NCI-H1417 (cell line): ENCODE measurements around the gene ACOT11.

Source experiments
- DNase-seq, 3 experiments: peaks; one replicate each; lab custom pipeline; 2025; lab: John Stamatoyannopoulos, UW

The ACOT11 gene

DNA sequence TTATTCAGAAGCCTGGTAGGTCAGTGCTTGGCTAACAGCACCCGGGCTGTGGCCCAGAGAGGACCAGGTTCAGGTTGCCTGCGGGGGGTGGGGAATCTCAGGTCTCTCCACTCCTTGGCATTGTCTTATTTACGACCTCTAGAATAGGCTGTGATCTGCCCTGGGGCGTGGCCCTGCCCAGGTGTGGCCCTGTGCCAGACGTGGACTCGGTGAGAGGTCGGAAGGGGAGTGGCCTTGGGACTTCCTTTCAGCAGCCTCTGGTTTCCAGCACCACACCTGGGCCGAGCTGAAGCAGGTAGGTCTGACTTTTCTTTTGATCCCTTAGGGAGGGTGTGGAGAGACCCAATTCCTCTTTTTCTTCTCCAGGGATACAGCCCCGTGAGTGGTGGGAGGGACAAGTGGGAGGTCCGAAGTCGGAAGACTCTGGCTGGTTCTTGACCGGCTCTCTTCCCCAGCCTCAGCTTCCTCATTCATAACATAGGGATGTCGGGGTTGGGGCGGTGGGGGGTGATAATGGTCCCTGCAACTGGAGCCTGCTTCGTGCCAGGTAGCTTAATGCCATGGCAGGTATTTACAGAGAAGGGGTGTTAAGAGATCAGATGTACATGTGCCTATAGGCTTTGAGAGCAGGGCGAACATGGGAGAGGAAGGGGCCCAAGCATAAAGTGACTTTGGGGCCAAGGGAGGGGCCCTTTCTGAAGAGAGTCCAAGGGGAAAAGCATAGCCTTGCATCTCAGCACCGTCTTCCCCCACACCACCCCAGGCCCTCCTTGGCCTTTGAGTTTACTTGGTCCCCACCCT, 16.5 kb downstream of the ACOT11 start:
- DNase-seq = peak; percentile 71 to 85 (median 85)

- DNase-seq = no peak
Measured at GRCh38 chr1:54565113-54565501, 17.1 kb downstream of the ACOT11 start.

- DNase-seq = no peak
Measured at GRCh38 chr1:54566438-54567141, 18.6 kb downstream of the ACOT11 start.

GRCh38 chr1:54567961-54568360, 19.9 kb downstream of the ACOT11 start:
- no peak for DNase-seq

- peak in 1 of 3 experiments; percentile 60 for DNase-seq
Measured at GRCh38 chr1:54569339-54569738, 21.3 kb downstream of the ACOT11 start.

DNA sequence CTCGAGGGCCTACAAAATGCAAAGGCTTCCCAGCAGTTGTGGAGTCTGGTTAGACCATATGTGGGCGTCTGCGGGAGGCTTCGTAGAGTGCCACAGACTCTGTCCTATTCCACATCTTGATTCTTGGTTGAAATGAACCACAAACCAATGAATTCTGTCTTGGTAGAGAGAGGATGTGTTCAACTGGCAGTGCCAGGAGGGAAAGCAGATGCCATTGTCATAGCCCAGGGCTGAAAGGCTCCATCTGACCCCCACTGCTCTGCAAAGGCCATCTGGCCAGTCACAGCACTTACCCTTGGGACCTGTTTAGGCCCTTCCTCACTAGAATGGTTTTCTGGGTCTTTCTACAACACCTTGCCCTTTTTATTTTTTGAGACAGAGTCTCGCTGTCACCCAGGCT, 22.1 kb downstream of the ACOT11 start:
- DNase-seq = no peak

GRCh38 chr1:54571326-54571725, 23.3 kb downstream of the ACOT11 start:
- DNase-seq = peak in 2 of 3 experiments; percentile 11 to 43

DNA sequence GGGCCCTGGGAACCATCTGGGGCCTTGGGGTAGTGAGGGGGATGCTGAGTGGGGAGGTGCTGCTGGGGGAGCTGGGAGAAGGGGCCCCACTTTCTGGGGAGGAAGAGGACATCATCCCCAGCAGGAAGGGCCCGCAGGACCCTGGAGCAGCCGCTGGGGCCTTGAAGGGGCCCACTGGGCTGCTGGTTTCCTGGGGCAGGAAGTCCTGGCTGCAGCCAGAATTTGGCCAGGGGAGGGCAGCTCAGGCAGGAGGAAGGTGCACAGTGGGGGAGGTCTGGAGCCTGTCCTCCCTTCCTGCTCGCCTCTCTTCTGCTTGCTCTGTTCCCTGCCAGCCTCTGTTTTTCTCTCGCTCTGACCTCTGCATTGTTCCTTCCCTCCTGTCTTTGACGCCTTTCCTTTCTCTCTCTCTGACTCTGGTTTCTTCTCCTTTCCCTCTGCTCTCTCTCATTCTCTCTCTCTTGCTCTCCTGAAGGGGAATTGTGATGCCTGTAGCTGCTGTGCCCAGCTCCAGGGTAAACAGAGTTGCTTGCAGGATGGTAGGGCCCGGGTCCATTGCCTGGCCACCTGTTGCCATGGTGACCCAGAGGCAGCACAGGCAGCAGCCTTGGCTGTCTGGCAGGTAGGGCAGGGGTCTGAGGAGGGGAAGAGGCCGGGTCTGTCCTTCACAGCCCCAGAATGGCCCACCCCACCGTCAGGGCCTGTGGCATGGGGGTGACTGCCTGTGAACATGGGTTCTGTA, 23.9 kb downstream of the ACOT11 start:
- DNase-seq = peak in 2 of 3 experiments; percentile 40 to 61

DNA sequence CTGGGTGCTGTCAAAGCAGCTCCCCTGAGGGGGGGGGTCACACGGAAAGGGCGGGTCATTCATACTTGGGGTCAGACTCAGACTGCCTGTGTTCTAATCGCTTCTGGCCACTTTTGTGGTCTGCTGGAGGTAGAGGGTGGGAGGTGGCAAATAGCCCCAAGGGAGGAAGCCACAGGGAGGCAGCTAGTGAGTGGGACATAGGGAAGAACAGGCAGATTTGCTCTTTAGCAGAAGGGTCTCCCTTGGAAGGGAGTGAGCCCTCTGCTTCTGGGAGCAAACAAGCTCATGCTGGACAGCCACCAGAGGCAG, 24.5 kb downstream of the ACOT11 start:
- no peak for DNase-seq

- no peak for DNase-seq
Measured at GRCh38 chr1:54574158-54574778, 26.2 kb downstream of the ACOT11 start.

GRCh38 chr1:54575161-54575560, 27.1 kb downstream of the ACOT11 start:
- no peak for DNase-seq

DNA sequence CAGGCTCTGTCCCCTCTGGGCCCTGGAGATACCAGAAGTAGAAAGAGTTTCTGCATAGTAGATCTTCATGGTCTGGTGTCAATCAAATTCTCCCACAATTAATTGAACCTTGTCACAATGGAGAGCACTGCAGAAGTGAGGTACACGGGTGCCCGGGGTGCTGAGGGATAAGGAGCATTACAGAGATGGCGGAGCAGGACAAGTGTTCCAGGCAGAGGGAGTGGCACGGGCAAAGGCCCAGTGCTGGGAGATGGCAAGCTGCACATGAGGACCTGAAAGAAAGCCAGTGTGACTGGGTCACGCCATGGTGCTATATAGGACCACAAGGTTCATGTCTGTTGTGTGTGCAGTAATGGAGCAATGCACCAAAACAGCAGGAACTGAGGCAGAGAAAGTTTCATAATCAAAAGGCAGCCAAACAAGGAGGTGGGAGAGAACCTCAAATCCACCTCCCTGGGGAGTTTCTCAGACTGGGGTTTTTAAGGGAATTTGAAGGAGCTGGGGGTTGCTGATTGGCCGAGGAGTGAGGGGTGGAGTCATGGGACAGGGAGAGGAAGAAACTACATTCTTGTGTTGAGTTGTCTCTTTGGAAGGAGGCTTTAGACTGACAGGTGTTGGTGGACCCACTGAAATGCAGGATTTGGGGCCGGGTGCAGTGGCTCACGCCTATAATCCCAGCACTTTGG, 27.7 kb downstream of the ACOT11 start:
- DNase-seq = no peak

GRCh38 chr1:54577612-54578011, 29.6 kb downstream of the ACOT11 start:
- no peak for DNase-seq

DNA sequence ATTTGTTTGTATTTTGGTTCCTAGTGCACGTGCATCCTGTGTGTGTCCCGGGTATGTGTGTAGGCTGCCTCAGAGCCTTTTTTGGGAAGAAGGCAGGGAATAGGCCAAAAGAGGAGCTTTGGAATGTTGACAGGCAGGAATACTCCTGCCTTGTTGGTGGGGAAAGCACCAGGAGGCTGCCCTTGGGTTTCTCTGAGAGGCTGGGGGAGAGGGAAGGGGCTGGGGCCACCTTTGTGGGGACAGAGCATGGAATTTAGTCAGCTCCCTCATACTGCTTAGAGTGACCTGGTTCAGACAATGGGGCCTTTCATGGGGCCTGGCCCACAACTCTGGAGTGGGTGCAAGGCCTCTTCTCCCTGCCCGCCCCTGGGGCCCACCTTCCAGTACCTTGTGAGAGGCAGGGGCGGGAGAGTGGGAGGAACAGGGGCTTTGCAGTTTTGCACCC, 31.3 kb downstream of the ACOT11 start:
- no peak for DNase-seq

DNA sequence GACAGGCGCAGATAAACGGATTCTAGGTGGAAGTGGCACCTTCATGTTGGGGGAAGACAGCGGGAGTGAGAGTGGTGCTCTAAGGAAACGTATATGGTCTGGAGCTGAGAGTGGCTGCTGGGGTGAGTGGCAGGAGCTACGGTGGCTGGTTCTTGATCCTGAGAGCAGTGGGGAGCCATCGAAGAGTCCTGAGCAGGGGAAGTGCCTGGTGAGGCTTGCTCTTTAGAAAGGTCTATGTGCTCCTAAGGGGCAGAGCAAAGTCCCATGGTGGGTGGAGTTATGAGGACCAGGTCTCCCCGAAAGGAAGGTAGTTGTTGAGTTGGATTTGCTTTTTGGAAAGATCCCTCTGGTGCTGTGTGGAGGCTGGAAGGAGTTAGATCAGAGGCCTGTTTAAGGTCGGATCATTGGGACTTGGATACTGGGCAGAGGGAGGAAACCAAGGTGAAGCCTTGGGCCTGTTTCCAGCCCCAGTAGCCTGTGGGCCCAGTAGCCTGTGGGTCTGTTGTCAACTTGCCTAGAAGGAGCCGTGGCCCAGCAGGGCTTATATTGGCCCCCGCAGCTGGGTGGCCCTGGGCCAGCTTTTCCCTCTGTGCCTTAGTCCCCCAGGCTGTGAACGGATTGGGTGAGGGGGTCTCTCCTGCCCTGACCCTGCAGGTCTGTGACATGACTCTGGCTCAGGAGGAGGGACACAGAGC, 33.0 kb downstream of the ACOT11 start:
- no peak for DNase-seq

GRCh38 chr1:54581621-54582035, 33.6 kb downstream of the ACOT11 start:
- peak in 2 of 3 experiments; percentile 16 to 17 for DNase-seq

DNA sequence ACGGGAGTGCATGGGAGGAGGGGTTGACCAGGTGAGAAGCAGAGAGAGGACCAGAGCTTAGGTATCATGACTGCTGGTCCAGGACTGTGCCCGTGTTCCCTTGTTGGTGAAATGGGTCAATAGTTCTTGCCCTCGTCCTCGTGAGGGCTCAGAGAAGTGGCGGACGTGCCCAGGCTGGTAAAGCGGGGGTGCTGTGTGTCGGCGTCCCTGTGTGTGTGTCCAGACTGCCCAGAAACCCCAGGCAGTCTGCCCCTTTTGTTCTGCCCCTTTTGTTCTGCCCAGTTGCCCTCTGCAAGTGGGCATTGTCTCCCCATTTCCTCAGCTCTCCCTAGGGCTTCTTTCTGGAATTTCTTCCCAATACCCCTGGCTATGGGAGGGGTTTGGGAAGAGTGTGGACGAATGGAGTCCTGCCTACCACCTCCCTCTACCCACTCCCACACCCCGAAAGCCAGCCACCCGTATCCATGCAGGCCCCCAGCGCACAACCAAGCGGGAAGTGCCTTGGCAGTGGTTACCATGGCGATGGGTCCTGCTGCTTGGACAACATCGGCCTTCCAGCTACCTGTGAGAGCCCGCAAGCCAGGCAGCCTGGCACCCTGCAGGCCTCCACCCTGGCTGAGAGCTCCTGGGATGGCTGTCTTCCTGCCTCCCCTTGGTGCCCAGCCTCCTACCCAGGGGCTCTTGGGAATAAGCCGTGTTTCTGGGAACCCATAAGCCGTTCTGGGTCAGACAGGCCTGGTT, 34.7 kb downstream of the ACOT11 start:
- DNase-seq = peak; percentile 44 to 92 (median 82)

- DNase-seq = no peak
Measured at GRCh38 chr1:54583307-54583686, 35.3 kb downstream of the ACOT11 start.

DNA sequence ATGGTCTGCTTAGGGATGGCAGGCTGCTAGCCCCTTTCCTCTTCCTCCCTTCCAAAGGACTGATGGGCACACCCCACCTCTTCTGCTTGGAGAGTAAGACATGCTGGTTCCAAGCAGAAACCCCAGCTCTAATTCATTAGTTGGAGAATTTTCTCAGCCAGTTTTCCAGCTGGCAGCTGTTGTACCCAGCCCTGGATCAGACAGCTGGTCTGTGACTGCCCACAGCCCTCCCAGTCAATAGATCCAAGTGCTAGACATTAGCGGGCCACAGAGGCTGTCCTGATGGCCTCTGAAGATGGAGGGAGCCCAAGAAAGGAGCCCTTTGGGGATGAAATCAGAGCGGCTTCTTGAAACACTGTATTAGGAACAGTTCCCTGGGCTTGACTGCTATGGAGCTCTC, 35.8 kb downstream of the ACOT11 start:
- peak in 1 of 3 experiments; percentile 29 for DNase-seq

GRCh38 chr1:54584575-54584974, 36.5 kb downstream of the ACOT11 start:
- DNase-seq = no peak
